GM18867 (cell line): ENCODE data around the gene FXN.
"Not testable (repeated sequence)": the region's sequence is repeated elsewhere in the genome, so short reads cannot be mapped to it uniquely, and the experiment has no call there.

ENCODE experiments used
- ATAC-seq: cut with Tn5 transposase; IDR thresholded peaks from one replicate; pipeline ENCODE4 v1.9.1; 2021; ENCODE audit warnings: mild to moderate bottlenecking, moderate library complexity; ENCODE audit not compliant: unreplicated experiment

Gene FXN

GRCh38 chr9:69023650-69024049 lies 11.9 kb upstream of the FXN start:
- no peak for ATAC-seq

- ATAC-seq: peak; percentile 84
Measured at GRCh38 chr9:69027355-69028097, 8.0 kb upstream of the FXN start.

- no peak for ATAC-seq
Measured at GRCh38 chr9:69028754-69029153, 6.8 kb upstream of the FXN start.

GRCh38 chr9:69029535-69029934 lies 6.0 kb upstream of the FXN start:
- no peak for ATAC-seq

GRCh38 chr9:69030851-69031645 lies 4.5 kb upstream of the FXN start:
- ATAC-seq: no peak

- ATAC-seq: no peak
Measured at GRCh38 chr9:69034071-69034470, 1.5 kb upstream of the FXN start.

- ATAC-seq: peak; percentile 28
Measured at GRCh38 chr9:69036309-69036708, 757 bp downstream of the FXN start.

- ATAC-seq: no peak
Measured at GRCh38 chr9:69036799-69037198, 1.2 kb downstream of the FXN start.

GRCh38 chr9:69040646-69041045 lies 5.1 kb downstream of the FXN start:
- ATAC-seq: no peak

- no peak for ATAC-seq
Measured at GRCh38 chr9:69044240-69045219, 9.0 kb downstream of the FXN start.

- no peak for ATAC-seq
Measured at GRCh38 chr9:69045821-69046220, 10.3 kb downstream of the FXN start.

- ATAC-seq: no peak
Measured at GRCh38 chr9:69046723-69047122, 11.2 kb downstream of the FXN start.

- no peak for ATAC-seq
Measured at GRCh38 chr9:69047371-69047770, 11.8 kb downstream of the FXN start.

GRCh38 chr9:69049094-69049493 lies 13.5 kb downstream of the FXN start:
- no peak for ATAC-seq

- not testable (repeated sequence) for ATAC-seq
Measured at GRCh38 chr9:69050936-69051335, 15.4 kb downstream of the FXN start.

GRCh38 chr9:69054989-69055388 lies 19.4 kb downstream of the FXN start:
- no peak for ATAC-seq

- no peak for ATAC-seq
Measured at GRCh38 chr9:69056191-69056815, 20.8 kb downstream of the FXN start.

- ATAC-seq: no peak
Measured at GRCh38 chr9:69058101-69058500, 22.5 kb downstream of the FXN start.

- no peak for ATAC-seq
Measured at GRCh38 chr9:69060766-69061165, 25.2 kb downstream of the FXN start.

GRCh38 chr9:69062195-69062594 lies 26.6 kb downstream of the FXN start:
- ATAC-seq: no peak

- no peak for ATAC-seq
Measured at GRCh38 chr9:69063839-69064238, 28.3 kb downstream of the FXN start.
